ENCODE results near the gene SNAPC3.
"Not testable (repeated sequence)": the region's sequence is repeated elsewhere in the genome, so short reads cannot be mapped to it uniquely, and the experiment has no call there.

The SNAPC3 gene

GRCh38 chr9:15426019-15426418, 3.3 kb downstream of the SNAPC3 start:
- DNase-seq = no peak

DNA sequence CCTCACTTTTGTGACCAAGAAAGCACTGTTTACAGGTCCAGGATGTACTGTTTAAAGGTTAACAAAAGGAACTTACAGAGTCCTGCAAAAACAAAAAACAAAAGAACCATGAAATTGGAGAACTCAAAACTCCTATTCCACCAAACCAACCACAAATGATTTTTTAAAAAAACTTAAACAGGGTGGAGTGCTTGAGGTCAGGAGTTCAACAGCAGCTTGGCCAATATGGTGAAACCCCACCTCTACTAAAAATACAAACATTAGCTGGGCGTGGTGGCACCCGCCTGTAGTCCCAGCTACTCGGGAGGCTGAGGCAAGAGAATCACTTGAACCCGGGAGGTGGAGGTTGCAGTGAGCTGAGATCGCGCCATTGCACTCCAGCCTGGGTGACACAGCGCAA, 5.0 kb downstream of the SNAPC3 start:
- not testable (repeated sequence) for DNase-seq

- no peak for DNase-seq
These were observed 8.5 kb downstream of the SNAPC3 start for GRCh38 chr9:15430920-15431844.

GRCh38 chr9:15433191-15433590, 10.5 kb downstream of the SNAPC3 start:
- DNase-seq = no peak

DNA sequence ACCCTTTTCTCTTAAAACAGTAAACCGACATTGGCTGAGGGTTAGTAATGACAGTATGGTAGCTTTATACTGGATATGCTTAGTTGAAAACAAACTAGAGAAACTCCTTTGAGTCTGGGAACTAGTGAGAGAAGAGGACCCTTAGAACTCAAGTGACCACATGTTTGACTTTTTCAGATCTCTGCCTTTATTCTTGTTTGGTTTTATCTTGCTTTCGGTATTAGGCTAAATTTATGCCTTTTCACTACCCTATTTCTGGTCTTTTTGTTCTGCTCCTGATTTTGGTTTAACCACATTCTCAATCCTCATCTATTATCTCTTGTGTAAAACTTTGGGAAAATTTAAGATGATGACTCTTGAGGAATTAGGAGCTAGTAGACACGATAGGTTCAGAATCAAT, 11.0 kb downstream of the SNAPC3 start:
- no peak for DNase-seq

DNA sequence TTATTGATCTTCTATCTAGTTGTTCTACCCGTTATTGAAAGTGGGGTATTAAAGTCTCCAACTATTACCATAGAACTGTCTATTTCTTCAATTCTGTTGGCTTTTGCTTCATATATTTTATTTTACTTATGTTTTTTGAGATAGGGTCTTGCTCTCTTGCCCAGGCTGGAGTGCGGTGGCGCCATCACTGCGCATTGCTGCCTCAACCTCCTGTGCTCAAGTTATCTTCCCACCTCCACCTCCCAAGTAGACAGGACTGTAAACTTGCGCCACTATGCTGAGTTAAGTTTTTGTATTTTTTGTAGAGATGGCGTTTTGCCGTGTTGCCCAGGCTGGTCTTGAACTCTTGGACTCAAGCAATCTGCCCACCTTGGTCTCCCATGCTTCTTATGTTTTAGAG, 16.2 kb downstream of the SNAPC3 start:
- no peak for DNase-seq

GRCh38 chr9:15441841-15442240, 19.2 kb downstream of the SNAPC3 start:
- DNase-seq = not testable (repeated sequence)

- not testable (repeated sequence) for DNase-seq
These were observed 19.6 kb downstream of the SNAPC3 start for GRCh38 chr9:15442264-15442663.

DNA sequence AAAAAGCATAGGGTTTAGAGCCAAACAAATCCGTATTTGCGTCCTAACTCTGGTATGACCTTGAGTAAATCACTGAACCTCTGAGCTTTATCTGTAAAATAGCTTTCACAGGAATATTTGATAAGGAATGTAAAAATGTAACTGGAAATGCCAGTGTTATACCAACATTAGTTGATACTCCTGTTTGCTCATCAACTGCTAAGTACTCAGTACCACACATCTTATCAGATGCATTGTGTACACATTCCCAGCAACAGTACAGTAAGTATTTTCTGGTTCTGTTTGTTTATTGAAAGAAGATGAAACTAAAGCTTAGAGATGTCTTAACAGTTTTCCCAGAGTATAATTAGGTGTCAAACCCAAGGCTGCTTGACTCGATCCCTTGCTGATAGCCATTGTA, 21.5 kb downstream of the SNAPC3 start:
- no peak for DNase-seq

- no peak for DNase-seq
These were observed 31.3 kb downstream of the SNAPC3 start for GRCh38 chr9:15453956-15454355.

- no peak for DNase-seq
These were observed 38.4 kb downstream of the SNAPC3 start for GRCh38 chr9:15461056-15461455.

- no peak for DNase-seq
These were observed 38.9 kb downstream of the SNAPC3 start for GRCh38 chr9:15461601-15462000.

GRCh38 chr9:15468145-15468544, 45.5 kb downstream of the SNAPC3 start:
- no peak for DNase-seq

- DNase-seq = no peak
These were observed 46.7 kb downstream of the SNAPC3 start for GRCh38 chr9:15469406-15469805.

DNA sequence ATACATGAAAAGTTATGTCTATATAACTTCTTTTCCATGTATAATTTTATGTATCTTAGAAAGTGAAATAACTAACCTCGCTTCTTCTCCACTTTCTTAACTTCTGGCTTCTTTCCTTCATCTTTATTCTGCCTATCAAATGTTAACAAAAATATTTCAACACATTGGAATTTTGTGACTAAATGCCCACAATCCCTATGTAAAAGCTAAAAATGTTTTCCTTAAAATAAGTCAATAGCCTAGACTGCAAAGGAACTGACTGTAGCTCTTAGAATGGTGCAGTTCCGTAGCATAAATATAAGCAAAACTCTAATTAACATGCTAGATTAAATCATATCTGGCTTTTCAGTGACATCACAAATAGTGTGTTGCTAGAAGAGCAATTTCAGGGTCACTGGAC, 47.2 kb downstream of the SNAPC3 start:
- DNase-seq = no peak

- no peak for DNase-seq
These were observed 53.4 kb downstream of the SNAPC3 start for GRCh38 chr9:15475923-15476536.

DNA sequence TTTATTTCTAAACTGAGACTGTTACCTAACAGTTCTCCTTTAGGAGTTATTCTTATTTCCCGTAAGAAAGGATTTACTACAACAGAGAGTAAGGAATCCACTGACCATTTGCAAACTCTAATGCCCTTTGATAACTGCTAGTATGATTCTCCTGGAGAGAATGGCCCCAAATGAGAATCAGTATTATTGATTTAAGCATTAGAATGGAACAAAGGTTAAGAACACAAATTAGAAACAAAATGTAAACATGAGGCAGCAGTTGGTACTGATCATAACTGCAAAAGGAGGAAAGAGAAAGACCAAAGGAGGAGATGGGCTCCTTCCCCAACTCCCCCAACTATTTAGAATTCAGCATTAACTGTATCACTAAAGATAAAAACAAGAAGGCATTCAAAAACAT, 57.4 kb downstream of the SNAPC3 start:
- no peak for DNase-seq

DNA sequence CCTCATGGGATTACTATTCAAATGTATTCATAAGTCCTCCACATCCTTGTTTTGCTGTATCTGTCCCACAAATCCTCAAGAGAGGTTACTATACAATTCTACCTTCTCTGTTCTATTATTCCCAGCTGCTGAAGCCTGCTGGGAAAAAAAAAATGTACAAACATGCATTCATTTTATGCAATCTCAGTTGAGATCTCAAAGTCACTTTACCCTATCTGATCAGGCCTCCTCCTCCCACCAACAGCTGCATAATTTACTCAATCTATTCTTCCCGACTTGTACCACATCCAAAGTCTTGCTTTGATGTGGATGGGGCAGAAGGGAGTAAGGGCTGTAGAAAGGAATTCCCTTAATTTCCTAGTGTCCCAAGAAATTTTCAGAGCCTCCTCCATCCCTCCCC, 59.5 kb downstream of the SNAPC3 start:
- DNase-seq = no peak

- no peak for DNase-seq
These were observed 62.1 kb downstream of the SNAPC3 start for GRCh38 chr9:15484802-15485201.

- DNase-seq = peak; percentile 30
These were observed 63.4 kb downstream of the SNAPC3 start for GRCh38 chr9:15485836-15486666.

DNA sequence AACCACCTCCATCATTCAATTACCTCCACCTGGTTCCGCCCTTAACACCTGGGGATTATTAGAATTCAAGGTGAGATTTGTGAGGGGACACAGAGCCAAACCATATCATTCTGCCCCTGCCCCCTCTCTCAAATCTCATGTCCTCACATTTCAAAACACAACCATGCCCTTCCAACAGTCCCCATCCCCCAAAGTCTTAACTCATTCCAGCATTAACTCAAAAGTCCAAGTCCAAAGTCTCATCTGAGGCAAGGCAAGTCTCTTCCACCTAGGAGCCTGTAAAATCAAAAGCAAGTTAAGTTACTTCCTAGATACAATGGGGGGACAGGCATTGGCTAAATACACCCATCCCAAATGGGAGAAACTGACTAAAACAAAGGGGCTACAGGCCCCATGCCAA, 69.3 kb downstream of the SNAPC3 start:
- no peak for DNase-seq

DNA sequence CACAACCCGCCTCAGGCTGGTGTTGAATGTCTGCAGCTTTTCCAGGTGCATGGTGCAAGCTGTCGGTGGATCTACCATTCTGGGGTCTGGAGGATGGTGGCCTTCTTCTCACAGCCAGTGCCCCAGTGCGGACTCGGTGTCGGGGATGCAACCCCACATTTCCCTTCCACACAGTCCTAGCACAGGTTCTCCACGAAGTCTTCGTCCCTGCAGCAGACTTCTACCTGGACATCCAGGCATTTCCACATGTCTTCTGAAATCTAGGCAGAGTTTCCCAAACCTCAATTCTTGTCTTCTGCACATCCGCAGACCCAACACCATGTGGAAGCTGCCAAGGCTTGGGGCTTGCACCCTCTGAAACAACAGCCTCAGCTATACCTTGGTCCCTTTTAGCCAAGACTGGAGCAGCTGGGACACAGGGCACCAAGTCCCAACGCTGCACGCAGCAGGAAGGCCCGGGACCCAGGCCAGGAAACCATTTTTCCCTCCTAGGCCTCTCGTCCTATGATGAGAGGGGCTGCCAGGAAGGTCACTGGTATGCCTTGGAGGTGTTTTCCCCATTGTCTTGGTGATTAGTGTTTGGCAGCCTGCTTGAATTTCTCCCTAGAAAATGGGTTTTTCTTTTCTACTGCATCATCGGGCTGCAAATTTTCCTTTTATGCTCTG, 69.9 kb downstream of the SNAPC3 start:
- DNase-seq = no peak

All from kidney glomerular epithelial cell (primary cell).